ENCODE data around the gene GSC. TPM values are rescaled to one million over a fixed set of nuclear protein-coding genes. Genes with fewer than 3 reads are reported as not detected.
"Not testable (repeated sequence)": the region's sequence is repeated elsewhere in the genome, so short reads cannot be mapped to it uniquely, and the experiment has no call there.

Gene GSC
- total RNA-seq, 4 donors from 2014 or later, result not detected

DNA sequence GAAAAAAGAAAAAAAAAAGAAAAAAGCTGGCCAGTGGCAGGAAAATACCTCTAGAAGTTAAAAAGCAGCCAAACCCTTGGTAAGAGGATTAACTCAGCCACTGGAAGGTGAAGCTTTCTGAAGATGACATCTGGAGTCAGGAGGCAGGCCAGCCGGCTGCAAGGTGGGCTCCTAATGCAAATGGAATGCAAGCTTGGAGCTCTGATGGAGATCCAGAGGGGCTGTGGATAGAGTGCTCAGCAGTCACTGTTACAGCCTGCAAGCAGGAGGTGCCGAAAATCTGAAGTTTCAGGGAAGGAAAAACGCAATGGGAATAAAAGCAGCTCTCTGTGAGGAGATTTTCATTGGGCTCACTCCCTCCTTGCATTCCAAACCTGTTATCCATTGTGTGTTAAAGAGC, 41.0 kb downstream of the GSC start:
- Histone ChIP-seq H3K9me3 (no peaks in the 10 kb centered on the region), H3K27ac (no peak overlapping the region), H3K4me3 (no peak overlapping the region), H3K27me3 (no peaks in the 10 kb centered on the region), H3K36me3 (no peaks in the 10 kb centered on the region), H3K4me1 (no peaks in the 10 kb centered on the region)
- DNase-seq, result no peak
- TF ChIP-seq, protein P1, sequence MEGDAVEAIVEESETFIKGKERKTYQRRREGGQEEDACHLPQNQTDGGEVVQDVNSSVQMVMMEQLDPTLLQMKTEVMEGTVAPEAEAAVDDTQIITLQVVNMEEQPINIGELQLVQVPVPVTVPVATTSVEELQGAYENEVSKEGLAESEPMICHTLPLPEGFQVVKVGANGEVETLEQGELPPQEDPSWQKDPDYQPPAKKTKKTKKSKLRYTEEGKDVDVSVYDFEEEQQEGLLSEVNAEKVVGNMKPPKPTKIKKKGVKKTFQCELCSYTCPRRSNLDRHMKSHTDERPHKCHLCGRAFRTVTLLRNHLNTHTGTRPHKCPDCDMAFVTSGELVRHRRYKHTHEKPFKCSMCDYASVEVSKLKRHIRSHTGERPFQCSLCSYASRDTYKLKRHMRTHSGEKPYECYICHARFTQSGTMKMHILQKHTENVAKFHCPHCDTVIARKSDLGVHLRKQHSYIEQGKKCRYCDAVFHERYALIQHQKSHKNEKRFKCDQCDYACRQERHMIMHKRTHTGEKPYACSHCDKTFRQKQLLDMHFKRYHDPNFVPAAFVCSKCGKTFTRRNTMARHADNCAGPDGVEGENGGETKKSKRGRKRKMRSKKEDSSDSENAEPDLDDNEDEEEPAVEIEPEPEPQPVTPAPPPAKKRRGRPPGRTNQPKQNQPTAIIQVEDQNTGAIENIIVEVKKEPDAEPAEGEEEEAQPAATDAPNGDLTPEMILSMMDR (IDR thresholded peaks at IDR 0.05), result no peak
- TF ChIP-seq POLR2A (IDR thresholded peaks at IDR 0.05), result no peak

DNA sequence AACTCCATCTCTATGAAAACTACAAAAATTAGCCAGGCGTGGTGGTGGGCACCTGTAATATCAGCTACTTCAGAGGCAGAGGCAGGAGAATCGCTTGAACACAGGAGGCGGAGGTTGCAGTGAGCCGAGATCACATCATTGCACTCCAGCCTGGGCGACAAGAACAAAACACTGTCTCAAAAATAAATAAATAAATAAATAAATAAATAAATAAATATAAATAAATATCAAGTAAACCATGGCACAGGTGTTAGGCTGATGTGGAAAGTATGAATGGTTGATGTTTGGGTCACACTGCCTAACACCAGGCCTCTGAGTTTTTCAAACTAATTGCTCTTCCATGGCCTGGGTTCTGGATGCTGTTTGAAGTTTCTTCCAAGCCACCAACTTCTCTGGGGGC, 41.5 kb downstream of the GSC start:
- not testable (repeated sequence) for DNase-seq, H3K36me3 ChIP-seq, H3K4me1 ChIP-seq, H3K9me3 ChIP-seq, H3K27me3 ChIP-seq, H3K27ac ChIP-seq, H3K4me3 ChIP-seq

DNA sequence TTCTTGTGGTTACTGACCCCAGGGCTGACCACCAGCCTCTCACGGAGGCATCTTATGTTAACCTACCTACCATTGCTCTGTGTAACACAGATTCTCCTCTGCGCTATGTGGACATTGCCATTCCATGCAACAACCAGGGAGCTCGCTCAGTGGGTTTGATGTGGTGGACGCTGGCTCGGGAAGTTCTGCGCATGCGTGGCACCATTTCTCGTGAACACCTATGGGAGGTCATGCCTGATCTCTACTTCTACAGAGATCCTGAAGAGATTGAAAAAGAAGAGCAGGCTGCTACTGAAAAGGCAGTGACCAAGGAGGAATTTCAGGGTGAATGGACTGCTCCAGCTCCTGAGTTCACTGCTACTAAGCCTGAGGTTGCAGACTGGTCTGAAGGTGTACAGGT, 43.3 kb downstream of the GSC start:
- H3K27ac ChIP-seq, H3K36me3 ChIP-seq, H3K9me3 ChIP-seq, H3K4me1 ChIP-seq, H3K4me3 ChIP-seq, H3K27me3 ChIP-seq, DNase-seq: not testable (repeated sequence)

DNA sequence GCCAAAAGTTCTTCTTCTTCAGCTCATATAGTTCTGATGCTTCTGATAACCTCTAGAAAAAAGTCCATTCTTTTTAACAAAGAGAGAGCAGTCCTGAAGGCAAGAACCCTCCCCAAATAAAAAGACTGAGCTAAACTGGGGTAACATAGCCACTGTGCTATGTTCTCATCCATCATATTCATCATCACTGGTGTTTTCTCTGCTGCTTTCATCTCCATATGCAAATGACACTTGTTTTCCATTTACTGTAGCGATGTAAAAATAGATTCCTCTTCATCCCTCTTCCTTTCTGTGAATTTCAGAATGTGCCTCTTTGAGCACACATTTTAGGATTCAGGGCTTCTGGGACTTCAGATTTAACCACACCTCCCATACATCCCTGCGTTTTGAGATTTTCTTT, 44.9 kb downstream of the GSC start:
- Histone ChIP-seq H3K27ac (no peak overlapping the region), H3K9me3 (no peaks in the 10 kb centered on the region), H3K4me3 (no peak overlapping the region), H3K4me1 (no peaks in the 10 kb centered on the region), H3K36me3 (no peaks in the 10 kb centered on the region), H3K27me3 (no peaks in the 10 kb centered on the region)
- DNase-seq, result no peak
- no peak for TF ChIP-seq POLR2A (IDR thresholded peaks at IDR 0.05)
- TF ChIP-seq, protein P1 (IDR thresholded peaks at IDR 0.05), result no peak

DNA sequence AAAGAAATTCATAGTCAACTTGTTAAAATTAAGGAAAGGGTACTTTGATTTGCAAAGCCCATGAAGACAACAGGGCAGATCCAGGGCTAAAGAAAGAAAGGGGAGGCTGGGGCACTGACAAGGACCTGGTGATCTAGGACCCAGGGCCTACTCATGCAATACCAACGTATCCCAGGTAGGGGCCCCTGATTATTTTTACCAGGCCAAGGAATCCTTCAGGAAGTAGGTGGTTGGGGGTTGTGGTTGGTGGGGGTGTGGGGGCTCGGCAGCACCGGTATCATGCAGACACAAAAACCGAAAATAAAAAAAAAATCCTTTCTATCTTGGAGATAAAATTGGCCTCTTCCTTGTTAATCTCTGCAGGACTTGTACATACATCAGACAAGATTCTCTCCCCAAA, 47.5 kb downstream of the GSC start:
- H3K4me3 ChIP-seq, result no peak overlapping the region
- no peak overlapping the region for H3K27ac ChIP-seq
- H3K36me3 ChIP-seq, result no peaks in the 10 kb centered on the region
- TF ChIP-seq, protein P1 (IDR thresholded peaks at IDR 0.05), result no peak
- TF ChIP-seq POLR2A (IDR thresholded peaks at IDR 0.05), result no peak
- no peaks in the 10 kb centered on the region for H3K27me3 ChIP-seq
- no peaks in the 10 kb centered on the region for H3K9me3 ChIP-seq
- DNase-seq, result no peak
- H3K4me1 ChIP-seq, result no peaks in the 10 kb centered on the region

Other genes with a start within 250 kb of the GSC start
- gene SERPINA4, start 208.7 kb downstream of the GSC start, total RNA-seq, result not detected
- gene SERPINA5, start 188.7 kb downstream of the GSC start, total RNA-seq, result not detected
- gene SERPINA3, start 157.7 kb downstream of the GSC start, total RNA-seq, result 10 to 100 TPM; 25.9 to 61.8 (median 34.5) TPM